GM23338 (cell line): Measurements from ENCODE around the gene KLHL13.

Source experiments
- EZH2 ChIP-seq: fragments of 200-600 bp; sonication (generic); IDR thresholded peaks from one replicate; pipeline ENCODE4 v1.8.0; 2017; ENCODE audit warnings: antibody characterized with exemption, mild to moderate bottlenecking, low read depth; ENCODE audit not compliant: unreplicated experiment
- EZH2phosphoT487 ChIP-seq: fragments of 200-600 bp; sonication (generic); IDR thresholded peaks from one replicate; pipeline ENCODE4 v1.8.1; 2018; ENCODE audit warnings: antibody characterized with exemption; ENCODE audit not compliant: unreplicated experiment
- POLR2AphosphoS5 ChIP-seq: IDR thresholded peaks from 2 replicates; pipeline ENCODE4 v1.6.1; 2016; ENCODE audit warnings: antibody characterized with exemption, low read depth
- ZNF331 ChIP-seq: fragments of 250-450 bp; sonication (Bioruptor Pico); IDR thresholded peaks from 2 replicates; pipeline ENCODE4 v1.5.0; 2020; ENCODE audit warnings: low read depth, mild to moderate bottlenecking, moderate library complexity
- TF ChIP-seq, protein P1 (sequence below), 2 experiments: fragments of 200-600 bp in 1 of 2; sonication (generic) in 1 of 2; conservative IDR thresholded peaks; 2 replicates each; pipeline versions ENCODE4 v1.5.1 to v1.6.1; 2016 to 2017; ENCODE audit warnings: antibody characterized with exemption in 2 of 2, low read depth in 2 of 2, mild to moderate bottlenecking in 2 of 2, moderate library complexity in 1 of 2
- TF ChIP-seq, protein P2 (sequence below): IDR thresholded peaks from one replicate; pipeline ENCODE4 v1.6.1; 2018; ENCODE audit warnings: antibody characterized with exemption; ENCODE audit not compliant: unreplicated experiment

DNA sequence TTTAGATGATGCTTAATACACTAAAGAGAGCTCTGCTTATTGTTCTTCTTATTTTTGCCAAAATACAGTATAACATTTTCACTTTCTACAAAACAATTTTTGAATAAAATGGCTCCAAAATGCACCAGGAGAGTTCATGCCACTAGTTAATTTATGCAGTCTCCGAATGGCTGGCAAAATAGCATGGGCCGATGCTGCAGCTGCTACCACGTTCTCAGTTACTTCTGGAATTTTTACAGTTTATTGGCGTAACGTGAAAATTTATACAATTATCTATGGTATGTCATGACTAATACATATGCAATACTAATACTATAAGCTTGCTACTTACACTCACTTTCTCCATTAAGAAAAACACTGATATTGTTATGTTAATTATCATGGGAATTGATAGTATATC, 16.5 kb downstream of the KLHL13 start:
- TF ChIP-seq, protein P1, sequence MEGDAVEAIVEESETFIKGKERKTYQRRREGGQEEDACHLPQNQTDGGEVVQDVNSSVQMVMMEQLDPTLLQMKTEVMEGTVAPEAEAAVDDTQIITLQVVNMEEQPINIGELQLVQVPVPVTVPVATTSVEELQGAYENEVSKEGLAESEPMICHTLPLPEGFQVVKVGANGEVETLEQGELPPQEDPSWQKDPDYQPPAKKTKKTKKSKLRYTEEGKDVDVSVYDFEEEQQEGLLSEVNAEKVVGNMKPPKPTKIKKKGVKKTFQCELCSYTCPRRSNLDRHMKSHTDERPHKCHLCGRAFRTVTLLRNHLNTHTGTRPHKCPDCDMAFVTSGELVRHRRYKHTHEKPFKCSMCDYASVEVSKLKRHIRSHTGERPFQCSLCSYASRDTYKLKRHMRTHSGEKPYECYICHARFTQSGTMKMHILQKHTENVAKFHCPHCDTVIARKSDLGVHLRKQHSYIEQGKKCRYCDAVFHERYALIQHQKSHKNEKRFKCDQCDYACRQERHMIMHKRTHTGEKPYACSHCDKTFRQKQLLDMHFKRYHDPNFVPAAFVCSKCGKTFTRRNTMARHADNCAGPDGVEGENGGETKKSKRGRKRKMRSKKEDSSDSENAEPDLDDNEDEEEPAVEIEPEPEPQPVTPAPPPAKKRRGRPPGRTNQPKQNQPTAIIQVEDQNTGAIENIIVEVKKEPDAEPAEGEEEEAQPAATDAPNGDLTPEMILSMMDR (conservative IDR thresholded peaks at IDR 0.05; ENCODE audit: low read depth in 2 of 2), result no peak
- TF ChIP-seq ZNF331 (CRISPR knock-in tag) (no peak), EZH2phosphoT487 (no peak), EZH2 (no peak), POLR2AphosphoS5 (no peak)
- TF ChIP-seq, protein P2, sequence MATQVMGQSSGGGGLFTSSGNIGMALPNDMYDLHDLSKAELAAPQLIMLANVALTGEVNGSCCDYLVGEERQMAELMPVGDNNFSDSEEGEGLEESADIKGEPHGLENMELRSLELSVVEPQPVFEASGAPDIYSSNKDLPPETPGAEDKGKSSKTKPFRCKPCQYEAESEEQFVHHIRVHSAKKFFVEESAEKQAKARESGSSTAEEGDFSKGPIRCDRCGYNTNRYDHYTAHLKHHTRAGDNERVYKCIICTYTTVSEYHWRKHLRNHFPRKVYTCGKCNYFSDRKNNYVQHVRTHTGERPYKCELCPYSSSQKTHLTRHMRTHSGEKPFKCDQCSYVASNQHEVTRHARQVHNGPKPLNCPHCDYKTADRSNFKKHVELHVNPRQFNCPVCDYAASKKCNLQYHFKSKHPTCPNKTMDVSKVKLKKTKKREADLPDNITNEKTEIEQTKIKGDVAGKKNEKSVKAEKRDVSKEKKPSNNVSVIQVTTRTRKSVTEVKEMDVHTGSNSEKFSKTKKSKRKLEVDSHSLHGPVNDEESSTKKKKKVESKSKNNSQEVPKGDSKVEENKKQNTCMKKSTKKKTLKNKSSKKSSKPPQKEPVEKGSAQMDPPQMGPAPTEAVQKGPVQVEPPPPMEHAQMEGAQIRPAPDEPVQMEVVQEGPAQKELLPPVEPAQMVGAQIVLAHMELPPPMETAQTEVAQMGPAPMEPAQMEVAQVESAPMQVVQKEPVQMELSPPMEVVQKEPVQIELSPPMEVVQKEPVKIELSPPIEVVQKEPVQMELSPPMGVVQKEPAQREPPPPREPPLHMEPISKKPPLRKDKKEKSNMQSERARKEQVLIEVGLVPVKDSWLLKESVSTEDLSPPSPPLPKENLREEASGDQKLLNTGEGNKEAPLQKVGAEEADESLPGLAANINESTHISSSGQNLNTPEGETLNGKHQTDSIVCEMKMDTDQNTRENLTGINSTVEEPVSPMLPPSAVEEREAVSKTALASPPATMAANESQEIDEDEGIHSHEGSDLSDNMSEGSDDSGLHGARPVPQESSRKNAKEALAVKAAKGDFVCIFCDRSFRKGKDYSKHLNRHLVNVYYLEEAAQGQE, result no peak
